Muscle layer of duodenum (tissue), 2 donors: Measurements from ENCODE around the gene SLC50A1.

Experiments
- H3K27ac ChIP-seq: one replicate; pipeline ENCODE4 v1.7.0; 2013; ENCODE audit warnings: mild to moderate bottlenecking, low read length
- H3K27me3 ChIP-seq: one replicate; pipeline ENCODE4 v1.7.0; 2013; ENCODE audit warnings: low read depth, mild to moderate bottlenecking, control low read depth, low read length
- H3K36me3 ChIP-seq, 2 donors: one replicate each; pipeline ENCODE4 v1.7.0; 2013; ENCODE audit warnings: low read length in 2 of 2, control low read depth in 1 of 2, mild to moderate bottlenecking in 1 of 2; ENCODE audit not compliant: insufficient read depth in 2 of 2, control insufficient read depth in 1 of 2
- H3K4me1 ChIP-seq, 2 donors: one replicate each; pipeline ENCODE4 v1.7.0; 2013; ENCODE audit warnings: low read length in 2 of 2, mild to moderate bottlenecking in 2 of 2, control low read depth in 1 of 2, moderate library complexity in 1 of 2; ENCODE audit not compliant: insufficient read depth in 2 of 2, control insufficient read depth in 1 of 2
- H3K4me3 ChIP-seq, 2 donors: one replicate each; pipeline ENCODE4 v1.7.0; 2013; ENCODE audit warnings: low read length in 2 of 2, low read depth in 1 of 2, mild to moderate bottlenecking in 1 of 2
- H3K9me3 ChIP-seq, 2 donors: one replicate each; pipeline ENCODE4 v1.7.0; 2013; ENCODE audit warnings: low read length in 2 of 2, control low read depth in 1 of 2, mild to moderate bottlenecking in 1 of 2; ENCODE audit not compliant: control insufficient read depth in 1 of 2
- donor health status: healthy.

The SLC50A1 gene

DNA sequence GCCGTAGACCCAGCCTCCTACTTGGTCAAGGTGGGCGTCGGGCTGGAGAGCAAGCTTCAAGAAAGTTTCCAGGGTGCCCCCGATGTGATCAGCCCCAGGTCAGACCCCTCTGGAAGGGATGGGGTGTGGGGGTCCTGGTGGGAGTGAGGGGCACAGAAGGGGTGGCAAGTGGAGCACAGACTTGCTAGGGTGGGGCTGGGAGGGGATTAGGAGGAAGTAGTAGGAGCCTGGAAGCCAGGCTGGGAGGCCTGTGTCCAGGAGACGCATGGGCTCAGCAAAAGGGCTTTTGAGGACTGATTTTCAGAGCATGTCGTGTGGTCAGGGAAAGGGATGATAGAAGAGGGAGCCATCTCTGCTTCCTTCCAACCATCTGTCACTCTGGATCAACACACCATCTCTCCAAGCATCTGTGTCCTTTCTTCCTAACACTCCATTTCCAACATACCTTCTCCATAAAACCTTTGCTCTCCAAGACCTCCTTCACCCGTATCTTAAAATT, 46.4 kb downstream of the SLC50A1 start:
- Histone ChIP-seq H3K27me3 (no peaks in the 10 kb centered on the region), H3K36me3 (no peaks in the 10 kb centered on the region), H3K27ac (no peak overlapping the region), H3K4me1 (no peaks in the 10 kb centered on the region), H3K4me3 (no peak overlapping the region), H3K9me3 (no peaks in the 10 kb centered on the region)

DNA sequence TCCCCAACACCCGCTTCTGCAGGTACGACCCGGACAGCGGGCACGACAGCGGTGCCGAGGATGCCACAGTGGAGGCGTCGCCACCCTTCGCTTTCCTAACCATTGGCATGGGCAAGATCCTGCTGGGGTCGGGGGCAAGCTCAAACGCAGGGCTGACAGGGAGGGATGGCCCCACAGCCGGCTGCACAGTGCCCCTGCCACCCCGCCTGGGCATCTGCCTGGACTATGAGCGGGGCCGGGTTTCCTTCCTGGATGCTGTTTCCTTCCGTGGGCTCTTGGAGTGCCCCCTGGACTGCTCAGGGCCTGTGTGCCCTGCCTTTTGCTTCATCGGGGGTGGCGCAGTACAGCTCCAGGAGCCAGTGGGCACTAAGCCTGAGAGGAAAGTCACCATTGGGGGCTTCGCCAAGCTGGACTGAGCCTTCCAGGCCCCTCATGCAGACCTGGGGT, 48.1 kb downstream of the SLC50A1 start:
- Histone ChIP-seq H3K27ac (no peak overlapping the region), H3K4me1 (no peaks in the 10 kb centered on the region)

DNA sequence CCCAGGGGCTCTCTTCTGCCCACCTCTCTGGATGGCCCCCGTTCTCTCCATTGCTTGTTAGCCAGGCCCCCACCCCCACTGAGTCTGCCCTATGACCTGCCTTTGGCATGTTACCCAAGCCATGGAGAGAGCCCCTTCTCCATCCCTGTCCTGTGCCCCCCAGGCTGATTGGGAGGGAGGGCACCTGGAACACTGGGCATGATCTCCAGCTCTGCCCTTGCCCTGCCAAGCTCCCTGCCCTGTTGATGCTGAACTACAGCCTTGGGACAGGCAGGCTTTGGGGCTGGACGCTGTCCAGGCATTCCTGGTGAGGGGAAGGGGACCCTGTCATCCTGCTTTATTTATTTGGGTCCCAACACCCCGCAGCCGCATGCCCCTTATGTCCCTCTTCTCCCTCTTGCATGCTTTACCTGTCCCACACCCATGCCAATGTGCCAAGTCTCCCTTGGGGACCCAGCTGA, 48.7 kb downstream of the SLC50A1 start:
- Histone ChIP-seq H3K4me1 (no peaks in the 10 kb centered on the region), H3K27me3 (no peaks in the 10 kb centered on the region), H3K9me3 (no peaks in the 10 kb centered on the region), H3K27ac (no peak overlapping the region), H3K36me3 (no peaks in the 10 kb centered on the region), H3K4me3 (no peak overlapping the region)

More for the DNA sequence above, 48.1 kb downstream of the SLC50A1 start:
- H3K36me3 ChIP-seq = no peaks in the 10 kb centered on the region
- no peak overlapping the region for H3K4me3 ChIP-seq
- no peaks in the 10 kb centered on the region for H3K9me3 ChIP-seq
- no peaks in the 10 kb centered on the region for H3K27me3 ChIP-seq

DNA sequence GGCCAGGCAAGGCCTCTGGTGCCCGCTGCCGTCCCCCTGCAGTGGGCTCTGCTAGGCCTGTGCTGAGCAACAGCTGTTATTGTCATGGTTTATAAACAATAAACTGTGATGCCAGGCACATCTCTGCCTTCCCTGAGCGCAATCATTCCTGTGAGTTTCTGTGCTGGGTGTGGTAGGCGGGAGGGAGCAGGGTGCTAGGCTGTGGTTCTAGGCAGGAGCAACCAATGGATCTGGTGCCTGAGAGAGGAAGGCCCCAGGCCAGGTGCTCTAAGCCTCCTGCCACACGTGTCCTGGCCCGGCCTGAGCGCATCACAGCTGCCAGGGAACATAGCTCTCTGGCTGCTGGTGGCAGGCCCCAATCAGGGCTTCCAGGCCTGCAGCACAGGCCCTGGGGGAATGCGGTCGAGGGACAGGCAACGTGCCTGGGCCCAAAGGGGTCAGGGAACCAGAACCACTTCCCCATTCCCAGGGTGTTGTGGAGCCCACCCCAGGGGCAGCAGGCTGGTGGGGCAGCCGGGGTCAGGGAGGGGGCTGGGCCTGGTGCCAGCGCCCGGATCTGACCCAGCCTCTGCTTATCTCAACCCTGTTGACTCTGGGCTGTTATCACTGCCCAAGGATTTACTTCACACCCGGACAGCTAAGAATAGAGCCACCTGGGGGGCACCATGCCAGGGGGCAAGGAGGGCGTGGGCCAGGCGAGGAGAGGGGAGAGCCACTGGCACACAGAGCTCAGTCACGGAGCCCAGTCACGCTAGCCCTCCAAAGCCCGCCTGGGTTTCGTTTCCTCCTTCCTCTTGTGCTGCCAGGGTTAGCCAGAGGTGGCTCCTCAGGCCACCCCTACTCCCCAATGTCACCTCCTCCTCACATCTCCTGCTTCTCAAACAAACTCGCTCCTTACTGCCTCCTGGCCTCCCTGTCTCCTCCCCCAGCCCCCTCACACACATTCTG, 49.5 kb downstream of the SLC50A1 start:
- Histone ChIP-seq H3K27ac (no peak overlapping the region), H3K27me3 (no peaks in the 10 kb centered on the region), H3K36me3 (no peaks in the 10 kb centered on the region), H3K4me3 (no peak overlapping the region), H3K9me3 (no peaks in the 10 kb centered on the region), H3K4me1 (no peaks in the 10 kb centered on the region)

DNA sequence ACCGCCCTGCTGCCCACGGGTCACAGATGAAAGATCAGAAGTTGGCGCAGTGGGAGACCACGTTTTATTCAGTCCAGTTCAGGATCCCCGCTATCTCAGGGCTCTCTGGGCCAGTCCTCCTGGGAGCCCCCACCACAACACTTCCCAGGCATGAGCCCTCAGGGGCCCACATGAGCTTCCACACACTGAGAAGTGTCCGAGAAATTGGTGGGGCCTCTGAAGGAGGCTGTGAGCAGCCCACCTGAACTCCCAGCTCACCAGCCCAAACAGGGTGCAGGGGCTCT, 50.1 kb downstream of the SLC50A1 start:
- no peak overlapping the region for H3K4me3 ChIP-seq
- H3K4me1 ChIP-seq = no peaks in the 10 kb centered on the region
- H3K36me3 ChIP-seq = no peaks in the 10 kb centered on the region
- no peaks in the 10 kb centered on the region for H3K9me3 ChIP-seq
- H3K27me3 ChIP-seq = no peaks in the 10 kb centered on the region
- no peak overlapping the region for H3K27ac ChIP-seq

DNA sequence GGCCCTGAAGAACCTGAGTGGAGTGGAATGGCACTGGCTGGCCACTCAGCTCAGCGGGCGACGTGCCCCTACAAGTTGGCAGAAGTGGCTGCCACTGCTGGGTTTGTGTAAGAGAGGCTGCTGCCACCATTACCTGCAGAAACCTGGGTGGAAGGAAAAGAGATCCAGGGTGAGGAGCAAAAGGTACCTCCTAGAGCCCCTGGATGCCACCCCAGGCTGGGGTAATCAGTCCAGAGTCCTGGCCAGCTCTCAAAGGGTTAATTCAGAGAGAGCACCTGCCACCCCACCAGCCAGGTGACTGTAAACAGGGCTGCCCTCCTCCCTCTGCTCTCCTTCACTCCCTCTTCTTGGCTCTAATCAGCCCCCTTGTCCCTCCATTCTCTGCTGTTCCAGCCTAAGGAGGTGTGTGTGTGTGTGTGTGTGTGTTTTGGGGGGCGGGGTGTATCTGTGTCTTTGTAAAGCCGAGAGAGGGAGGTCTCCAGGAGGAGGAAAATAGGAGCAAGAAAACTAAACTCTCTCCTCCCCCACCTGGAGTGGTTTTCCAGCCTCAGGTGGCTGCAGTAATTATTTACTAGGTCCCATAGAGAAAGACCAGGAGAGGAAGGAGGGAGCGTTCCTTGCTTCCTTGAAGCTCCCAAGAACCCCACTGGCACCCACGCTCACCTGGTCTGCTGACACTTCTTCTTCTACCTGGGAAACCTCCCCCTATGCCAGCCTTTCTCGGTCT, 50.6 kb downstream of the SLC50A1 start:
- Histone ChIP-seq H3K4me1 (no peaks in the 10 kb centered on the region), H3K36me3 (no peaks in the 10 kb centered on the region), H3K27ac (no peak overlapping the region), H3K9me3 (no peaks in the 10 kb centered on the region), H3K4me3 (no peak overlapping the region), H3K27me3 (no peaks in the 10 kb centered on the region)

DNA sequence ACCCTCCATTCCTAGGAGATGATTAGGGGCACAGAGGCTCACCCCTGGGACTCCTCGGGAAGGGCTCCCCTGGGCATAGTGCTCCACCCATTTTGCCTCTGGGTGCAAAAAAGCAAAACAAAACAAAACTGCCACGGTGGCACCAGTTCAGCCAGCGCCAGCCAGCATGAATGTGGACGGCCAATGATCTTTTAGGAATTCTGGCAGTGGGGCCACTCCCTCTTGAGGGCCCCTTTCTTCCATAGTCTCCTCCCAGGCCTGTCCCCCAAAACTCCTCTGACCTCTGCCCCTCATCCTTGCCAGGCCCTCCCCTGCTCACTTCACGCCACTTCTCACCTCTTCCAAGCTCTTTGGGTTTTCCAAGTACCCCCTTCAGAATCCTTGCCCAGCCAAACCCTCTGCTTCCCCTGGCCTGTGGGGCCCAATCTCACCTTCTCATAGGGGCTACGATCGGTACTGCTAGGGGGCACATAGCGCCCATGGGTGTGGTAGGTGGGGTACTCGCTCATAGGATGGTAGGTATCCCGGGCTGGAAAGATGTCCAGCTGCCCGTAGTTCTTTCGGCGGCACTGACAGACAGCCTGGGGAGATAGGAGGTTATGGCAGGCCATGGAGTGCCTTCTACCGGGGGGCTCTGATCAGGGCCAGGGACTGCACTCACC, 51.3 kb downstream of the SLC50A1 start:
- H3K4me3 ChIP-seq = no peak overlapping the region
- H3K4me1 ChIP-seq = no peaks in the 10 kb centered on the region
- no peaks in the 10 kb centered on the region for H3K27me3 ChIP-seq
- H3K36me3 ChIP-seq = no peaks in the 10 kb centered on the region
- H3K9me3 ChIP-seq = no peaks in the 10 kb centered on the region
- H3K27ac ChIP-seq = peak overlapping the region; percentile 23

DNA sequence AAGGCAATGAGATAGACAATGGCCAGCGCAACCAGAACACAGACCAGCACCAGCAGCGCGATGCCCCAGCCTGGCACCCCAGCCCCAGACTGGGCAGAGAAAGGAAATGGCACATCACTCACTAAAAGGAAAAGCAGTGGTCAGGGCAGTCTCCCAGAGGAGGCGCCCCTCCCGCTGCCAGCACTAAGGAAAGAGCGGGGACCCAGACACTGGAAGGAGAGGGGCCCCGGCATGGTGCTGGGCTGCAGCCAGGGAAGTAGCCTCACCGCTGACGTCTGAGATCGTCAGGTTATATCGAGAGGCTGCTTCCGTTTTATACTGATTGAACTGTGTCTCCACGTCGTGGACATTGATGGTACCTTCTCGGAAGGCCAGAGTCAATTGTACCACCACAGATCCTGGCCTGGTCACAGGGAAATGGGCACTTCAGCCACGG, 51.8 kb downstream of the SLC50A1 start:
- Histone ChIP-seq H3K27ac (no peak overlapping the region), H3K27me3 (no peaks in the 10 kb centered on the region), H3K9me3 (no peaks in the 10 kb centered on the region), H3K4me1 (no peaks in the 10 kb centered on the region), H3K36me3 (no peaks in the 10 kb centered on the region), H3K4me3 (no peak overlapping the region)

DNA sequence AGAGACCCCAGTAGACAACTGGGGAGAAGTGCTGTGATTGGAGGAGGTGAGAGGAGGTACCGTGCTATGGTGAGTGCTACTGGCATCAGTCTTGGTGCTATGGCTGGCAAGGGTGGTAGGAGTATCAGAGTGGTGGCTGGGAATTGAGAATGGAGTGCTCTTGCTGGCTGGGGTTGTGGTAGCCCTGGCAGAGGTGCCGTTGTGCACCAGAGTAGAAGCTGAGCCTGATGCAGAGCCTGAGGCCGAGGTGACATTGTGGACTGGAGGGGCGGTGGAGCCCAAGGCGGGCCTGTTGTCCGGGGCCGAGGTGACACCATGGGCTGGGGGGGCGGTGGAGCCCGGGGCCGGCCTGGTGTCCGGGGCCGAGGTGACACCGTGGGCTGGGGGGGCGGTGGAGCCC, 52.6 kb downstream of the SLC50A1 start:
- Histone ChIP-seq H3K4me3 (no peak overlapping the region), H3K9me3 (no peaks in the 10 kb centered on the region), H3K27me3 (no peaks in the 10 kb centered on the region), H3K36me3 (no peaks in the 10 kb centered on the region), H3K27ac (no peak overlapping the region), H3K4me1 (peaks cover 0 to 3% of the 10 kb centered on the region in 2 donors)
